Esophagus mucosa (tissue), 1 donor: Measurements from ENCODE around the gene IRF1. TPM values are rescaled to one million over a fixed set of nuclear protein-coding genes. Genes with fewer than 3 reads are reported as not detected.
A peak's percentile ranks its signal among the peaks of the same experiment; 100 is the strongest.

ENCODE experiments used
- ATAC-seq: fragments of 200-7000 bp; cut with Tn5 transposase; one replicate; pipeline ENCODE4 v1.9.1; 2020
- total RNA-seq: library from RNA; stranded (reverse); gene quantifications from one replicate; pipeline ENCODE4 v1.2.4, GENCODE V29; 2023
- donor health status: DM: yes; HTN: yes; CAD: no.

IRF1 gene
- total RNA-seq, 1 donor from 2014 or later: 9.1 TPM

DNA sequence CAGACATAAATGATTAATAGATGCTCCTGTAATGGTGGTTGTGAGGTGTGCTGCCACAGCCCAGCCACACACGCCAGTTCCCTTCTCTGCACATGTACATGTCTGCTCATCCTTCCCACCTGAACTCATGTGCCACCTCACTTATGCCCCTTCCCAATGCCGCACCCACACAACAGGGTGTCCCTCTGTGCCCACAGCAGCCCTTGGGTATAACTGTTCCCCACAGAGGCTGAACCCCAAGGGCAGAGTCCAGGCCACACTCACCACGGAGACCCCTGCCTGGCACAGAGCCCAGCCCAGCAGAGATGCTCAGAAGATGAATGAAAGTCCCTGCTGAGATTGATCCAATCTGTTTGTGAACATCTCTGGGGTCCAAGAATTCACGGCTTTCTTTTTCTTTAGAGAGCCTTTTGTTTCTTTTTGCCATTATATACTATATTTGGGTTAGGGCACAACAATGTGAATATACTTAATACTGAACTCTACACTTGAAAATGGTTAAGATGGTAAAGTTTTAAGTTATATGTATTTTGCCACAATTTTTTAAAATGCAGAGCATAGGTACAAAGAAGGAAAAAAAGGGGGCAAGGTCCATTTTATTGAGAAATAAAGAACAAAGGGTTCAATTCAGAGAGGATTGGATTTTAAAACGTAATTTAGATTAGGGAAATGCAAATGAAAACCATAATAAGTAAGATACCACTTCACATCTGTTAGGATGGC is 29.6 kb downstream of the IRF1 start:
- ATAC-seq: no peak

DNA sequence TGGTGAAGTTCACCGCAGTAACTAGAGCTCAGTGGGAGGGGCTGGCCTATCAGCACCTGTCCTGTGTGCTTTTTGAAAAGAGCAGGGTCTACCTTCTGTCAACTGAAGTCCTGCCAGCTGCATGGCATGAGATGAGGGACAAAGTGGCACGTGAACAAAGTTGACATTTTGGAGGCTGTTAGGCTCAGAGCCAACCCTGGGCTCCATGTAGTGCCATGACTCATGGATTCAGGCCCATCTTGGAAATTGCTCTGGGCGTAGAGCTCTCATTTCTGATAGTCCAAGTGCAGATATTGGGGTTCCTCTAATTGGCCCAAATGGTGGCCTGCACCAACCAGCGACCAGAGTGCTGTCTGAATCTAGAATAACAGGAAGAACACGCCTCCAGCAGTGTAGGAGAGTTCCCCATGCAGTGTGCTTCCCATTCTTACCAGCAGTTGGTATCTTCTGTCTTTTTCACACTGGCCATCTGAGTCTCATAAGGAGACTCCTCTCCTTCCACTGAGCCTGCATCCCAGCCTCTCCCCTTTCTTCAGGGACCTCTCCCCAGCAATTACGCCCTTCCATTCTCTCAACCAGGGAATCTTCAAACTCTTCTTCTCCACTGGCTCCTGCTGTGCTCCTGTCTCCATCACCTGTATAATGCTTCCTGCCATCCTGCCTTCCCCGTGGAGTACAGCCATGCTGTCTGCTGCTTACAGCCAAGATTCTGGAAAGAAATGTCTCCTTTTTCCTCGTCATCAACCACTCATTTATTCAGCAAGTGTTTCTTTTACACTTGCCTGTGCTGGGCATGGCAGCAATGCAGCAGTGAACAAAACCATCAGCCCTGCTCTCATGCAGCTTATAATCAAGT is 30.4 kb downstream of the IRF1 start:
- peak; percentile 56 for ATAC-seq

DNA sequence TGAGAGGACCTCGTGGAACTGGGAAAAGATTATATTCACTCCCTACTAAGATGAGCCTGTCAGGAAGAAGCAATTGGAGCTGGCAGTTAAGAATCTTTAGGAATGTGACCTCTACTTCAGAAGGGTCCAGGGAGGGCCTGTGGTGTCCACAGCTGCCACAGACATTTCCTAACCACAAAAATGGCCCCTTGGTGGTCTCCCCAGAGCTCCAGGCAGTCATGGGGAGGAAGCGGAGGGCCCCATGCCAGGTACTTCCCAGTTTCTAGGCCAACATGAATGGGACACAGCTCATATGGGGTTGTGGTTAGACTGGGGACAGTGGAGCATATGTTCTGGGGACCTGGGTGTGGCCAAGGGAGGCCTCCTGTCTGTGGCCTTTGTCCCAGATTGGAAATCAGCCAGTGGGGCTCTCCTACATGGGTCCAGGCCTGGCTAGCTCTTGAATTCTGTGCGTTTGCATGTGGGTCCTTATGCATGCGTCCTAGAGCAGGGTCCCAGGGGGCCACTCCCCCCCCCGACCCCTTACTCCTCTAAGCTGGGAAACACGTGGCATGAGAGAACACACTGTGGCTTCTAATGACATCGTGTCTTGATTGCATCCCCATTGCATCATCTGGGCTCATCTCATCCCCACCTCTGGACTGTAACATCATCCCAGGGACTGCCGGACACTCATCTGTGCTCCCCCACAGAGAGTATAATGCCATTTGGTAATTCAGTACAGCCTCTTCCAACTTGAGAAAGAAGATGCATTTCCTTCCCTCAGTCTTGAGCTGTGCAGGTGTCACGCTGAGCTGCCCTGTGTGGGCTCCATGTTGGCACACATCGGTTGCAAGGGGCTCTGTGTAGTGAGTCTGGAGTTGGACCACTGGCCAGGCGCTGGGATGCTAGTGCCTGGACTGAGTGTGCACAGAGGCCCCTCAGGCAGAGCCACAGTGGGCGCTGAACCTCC is 31.3 kb downstream of the IRF1 start:
- peak; percentile 5 for ATAC-seq

DNA sequence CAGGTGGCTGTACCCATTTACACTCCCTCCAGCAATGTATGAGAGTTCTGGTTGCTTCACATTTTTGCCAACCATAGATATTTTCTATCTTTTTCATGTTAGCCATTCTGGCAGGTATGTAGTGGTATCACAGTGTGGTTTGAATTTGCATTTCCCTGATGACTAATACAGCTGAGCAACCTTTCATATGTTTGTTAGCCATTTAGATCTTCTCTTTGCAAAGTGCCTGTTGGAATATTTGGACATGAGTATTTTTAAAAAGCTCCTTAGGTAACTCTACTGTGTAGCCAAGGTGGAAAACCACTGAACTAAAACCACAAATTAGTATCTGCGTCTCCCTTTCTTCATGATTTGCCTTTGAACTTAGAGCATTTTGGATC is 31.9 kb downstream of the IRF1 start:
- ATAC-seq: peak; percentile 42

DNA sequence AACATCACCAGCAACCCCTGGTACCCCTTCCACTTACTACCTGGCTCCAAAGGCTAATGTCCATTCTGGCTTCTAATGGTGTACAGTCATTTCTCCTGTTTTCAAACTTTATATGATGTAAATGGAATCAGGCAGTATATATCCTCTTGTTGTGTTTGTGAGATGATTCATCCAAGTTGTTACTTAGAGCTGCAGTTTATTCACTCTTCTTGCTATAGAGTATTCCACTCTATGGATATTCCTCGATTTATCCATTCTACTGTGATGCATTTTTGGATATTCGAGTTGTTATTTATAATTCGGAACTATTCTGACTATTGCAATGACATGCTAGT is 32.4 kb downstream of the IRF1 start:
- no peak for ATAC-seq

DNA sequence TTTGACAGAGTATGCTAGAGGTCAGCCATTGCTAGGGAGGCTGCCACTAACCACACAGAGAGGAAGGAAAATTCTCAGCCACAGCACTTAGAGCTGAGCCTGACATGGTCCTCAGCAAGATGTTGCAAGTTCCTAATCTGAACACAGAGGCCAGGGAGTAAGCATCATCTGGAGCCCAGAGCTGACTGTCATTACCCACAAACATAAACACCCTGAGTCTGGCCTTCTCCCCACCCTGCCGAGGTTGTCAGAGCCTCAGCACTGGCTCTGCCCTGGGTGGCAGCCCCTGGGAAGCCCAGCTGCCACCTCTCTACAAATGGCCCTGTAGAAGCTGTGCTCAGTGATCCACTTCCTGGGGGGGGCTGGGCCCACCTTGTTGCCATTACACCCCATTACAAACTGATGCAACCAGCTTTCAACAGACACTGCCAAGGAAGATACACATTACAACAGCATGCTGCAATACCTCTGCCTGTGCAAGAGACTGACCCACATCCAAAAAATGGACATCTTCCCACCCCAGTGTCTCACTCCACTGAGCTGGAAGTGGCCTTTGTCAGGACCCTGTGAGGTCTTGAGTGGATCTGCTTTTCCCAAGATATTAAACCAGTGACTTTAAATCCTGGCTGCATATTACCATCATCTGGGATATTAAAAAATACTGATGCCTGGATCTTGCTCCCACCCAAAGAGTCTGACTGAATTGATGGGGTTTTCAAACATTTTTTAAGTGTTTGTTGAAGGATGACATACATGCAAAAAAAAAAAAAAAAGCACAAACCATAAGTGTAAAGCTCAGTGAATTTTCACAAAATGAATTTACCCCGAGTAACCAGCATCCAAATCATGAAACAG is 33.0 kb downstream of the IRF1 start:
- ATAC-seq: peak; percentile 13

DNA sequence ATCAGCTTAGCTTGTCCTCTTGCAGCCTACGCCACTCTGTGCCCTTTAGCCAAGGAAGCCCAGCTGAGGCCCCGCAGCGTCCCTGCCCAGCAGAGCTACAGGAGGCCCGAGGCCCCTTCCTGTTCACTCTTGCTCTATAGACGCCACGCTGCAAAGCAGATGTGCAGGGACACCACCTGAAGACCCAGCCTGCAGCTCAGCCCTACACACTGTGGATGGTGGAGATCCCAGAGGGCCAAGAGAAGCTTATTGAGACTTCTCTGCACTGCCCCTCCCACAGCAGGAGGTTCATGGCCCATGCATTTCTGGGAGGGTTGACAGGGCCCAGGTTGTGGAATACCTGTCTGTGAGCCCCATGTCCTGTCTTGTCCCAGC is 33.6 kb downstream of the IRF1 start:
- ATAC-seq: no peak

DNA sequence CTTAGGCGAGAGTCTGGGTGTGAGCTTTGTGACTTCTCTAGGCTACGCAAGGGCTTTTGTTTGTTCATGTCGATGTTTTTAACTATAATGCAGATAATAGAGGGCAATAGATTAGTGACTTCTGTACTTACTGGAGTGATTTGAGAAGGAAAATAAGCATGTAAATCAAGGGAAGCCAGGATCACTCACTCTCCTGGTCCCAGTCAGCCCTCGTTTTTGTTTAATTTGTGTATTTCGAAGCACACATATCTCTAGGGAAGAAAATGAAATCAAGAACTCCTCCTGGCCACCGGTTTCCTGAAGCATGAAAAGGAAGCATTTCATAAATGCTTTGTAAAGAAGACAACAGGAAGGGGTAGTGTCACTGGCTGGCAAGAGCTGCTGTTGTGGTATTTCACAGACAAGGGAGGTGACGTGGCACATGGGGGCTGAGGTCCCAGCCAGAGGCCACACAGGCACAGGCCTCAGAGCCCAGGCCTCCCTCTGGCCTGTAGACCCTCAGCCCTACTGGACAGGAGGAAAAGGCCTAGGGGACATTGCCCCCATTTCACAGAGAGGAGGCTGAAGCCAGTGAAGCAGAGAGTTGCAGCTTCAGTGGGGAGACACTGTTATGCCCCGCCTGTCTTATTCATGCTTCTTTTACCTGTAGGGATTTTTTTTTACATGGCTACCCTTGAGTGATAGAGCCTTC is 34.1 kb downstream of the IRF1 start:
- peak; percentile 54 for ATAC-seq

DNA sequence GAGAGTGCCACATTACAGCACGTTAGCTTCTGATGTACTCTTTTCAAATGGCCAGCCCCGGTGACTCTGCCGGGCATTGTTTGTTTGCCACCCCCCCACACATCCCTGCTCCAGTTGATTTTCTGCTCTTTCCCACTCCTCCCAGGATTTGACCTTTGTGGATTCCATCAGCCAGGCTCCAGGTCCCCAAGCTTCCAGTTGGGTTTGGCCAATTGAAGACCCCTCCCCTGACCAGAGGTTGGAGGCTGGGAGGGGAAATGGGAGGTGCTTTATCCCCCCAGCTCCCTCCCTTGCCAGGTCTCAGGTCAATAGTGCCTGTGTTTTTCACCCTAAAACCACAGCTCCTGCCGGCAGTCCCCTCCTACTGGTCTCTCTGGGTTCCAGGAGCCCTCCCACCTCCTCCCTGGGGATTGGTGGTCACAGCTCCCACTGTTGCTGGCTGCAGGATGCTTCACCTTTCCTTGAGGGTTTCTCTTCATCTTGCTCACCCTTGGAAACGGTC is 34.9 kb downstream of the IRF1 start:
- no peak for ATAC-seq

DNA sequence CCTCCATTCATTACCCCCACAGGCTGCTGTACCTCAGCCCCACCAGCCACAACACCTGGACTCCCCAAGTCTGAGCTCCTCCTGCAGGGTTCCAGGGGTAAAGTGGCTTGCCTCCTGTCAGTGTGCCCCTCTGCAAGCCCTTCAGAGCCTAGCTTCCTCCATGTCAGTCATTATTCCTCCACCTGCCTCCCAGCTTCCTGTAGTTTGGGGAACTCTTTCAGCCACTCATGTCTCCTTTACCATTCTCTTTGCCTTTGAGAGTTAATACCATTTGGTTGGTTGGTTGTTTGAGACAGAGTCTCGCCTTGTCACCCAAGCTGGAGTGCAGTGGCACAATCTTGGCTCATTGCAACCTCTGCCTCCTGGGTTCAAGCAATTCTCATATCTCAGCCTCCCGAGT is 36.2 kb downstream of the IRF1 start:
- no peak for ATAC-seq

DNA sequence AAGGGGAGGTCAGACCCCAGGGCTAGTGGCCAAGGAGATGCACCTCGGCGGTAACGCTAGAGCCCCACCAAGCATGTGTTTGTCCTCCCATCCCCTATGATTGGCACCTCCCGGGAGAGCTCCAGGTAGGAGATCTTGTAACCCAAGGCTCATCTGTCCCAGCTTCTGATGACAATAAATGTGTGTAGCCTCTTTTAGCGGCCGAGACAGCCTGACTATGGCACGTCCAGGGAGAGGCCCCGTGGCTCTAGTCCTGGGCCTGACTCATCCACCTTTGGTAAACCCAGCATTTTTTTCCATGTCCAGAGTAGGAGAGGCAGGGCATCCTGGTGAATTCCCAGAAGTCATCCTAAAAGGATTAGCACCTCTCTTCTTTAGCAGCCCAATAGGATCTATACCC is 39.2 kb downstream of the IRF1 start:
- no peak for ATAC-seq

DNA sequence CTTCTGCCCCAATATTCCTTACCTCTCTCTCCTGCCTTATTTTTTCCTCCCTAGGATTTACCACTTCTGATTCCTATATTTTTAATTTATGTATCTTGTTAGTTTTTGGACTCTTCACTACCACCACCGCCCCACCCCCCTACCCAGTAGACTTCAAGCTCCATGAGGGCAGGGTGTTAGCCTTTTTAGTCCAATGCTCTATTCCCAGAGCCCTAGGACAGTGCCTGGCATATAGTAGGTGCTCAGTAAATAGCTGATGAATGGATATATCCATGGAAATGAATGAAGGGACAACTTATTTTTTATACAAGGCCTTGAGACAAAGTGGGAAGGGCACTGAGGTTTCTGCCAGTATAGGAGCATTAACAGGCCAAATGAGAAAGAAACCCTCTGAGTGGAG is 41.5 kb downstream of the IRF1 start:
- no peak for ATAC-seq

DNA sequence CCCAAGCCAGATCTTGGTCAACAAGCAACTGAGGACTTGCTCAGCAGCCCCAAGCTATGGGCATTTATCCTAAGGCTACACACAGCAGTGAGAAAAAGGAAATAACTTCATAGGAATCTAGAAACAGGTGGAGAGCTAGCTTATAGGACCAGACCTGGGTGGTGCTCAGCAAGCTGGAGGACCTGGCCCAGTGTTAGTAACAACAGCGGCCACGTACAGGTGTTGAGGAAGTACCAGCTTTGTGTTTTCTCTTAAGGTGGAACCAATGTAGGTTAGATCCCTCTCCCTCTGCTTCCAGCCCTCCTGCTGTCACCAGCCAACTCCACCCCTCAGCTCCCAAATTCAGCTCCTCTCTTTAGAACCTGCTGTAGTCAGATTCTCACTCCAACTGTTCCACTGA is 43.4 kb downstream of the IRF1 start:
- ATAC-seq: peak; percentile 35

DNA sequence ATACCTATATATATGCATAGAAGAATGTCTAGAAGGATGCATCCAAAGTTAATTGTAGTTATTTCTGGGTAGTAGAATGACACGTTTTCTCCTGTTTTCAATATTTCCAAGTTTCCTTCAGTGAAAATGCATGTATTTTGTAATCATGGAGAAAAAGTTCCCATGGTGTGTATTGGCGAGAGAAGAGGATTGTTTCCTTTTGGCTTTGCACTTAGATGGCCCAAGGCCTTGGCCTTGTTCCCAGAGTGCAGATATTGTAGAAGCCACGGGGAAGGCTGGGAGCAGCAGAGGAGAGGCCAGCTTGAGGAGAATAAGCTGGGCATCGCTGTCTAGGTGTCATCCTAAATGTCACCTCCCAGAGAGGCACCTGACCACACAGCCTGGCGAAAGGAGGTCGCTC is 44.0 kb downstream of the IRF1 start:
- ATAC-seq: no peak

DNA sequence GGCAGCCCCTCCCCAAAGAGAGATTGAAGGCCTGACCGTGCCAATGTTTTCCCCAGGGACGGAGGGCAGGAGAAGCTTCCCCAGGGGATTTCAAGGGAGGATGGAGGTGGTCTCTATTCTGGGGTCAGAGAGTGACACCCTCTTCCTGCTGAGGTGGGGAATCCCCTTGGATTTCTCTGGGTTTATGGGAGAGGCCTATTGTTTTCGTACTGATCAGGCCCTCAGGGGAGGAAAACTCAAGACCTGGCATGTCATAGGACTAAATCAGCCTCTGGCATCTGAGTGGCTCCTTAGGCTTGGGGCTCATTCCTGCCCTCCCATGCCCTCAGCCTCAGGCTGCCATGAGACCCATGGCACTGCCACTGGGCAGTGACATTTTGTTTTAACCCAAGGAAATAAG is 44.6 kb downstream of the IRF1 start:
- no peak for ATAC-seq

DNA sequence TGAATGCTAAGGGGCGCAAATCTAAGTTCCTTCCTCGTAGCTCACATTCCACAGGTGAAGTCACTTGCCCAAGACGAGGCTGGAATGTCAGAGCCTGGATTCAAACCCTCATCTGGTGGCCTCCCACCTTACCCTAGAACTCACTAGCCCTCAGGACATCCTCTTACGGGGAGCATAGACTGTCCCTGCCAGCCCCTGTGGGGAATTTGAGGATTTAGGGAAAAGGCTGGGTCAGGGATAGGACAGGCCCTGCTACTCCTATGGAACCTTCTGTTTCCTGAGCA is 45.0 kb downstream of the IRF1 start:
- ATAC-seq: no peak

DNA sequence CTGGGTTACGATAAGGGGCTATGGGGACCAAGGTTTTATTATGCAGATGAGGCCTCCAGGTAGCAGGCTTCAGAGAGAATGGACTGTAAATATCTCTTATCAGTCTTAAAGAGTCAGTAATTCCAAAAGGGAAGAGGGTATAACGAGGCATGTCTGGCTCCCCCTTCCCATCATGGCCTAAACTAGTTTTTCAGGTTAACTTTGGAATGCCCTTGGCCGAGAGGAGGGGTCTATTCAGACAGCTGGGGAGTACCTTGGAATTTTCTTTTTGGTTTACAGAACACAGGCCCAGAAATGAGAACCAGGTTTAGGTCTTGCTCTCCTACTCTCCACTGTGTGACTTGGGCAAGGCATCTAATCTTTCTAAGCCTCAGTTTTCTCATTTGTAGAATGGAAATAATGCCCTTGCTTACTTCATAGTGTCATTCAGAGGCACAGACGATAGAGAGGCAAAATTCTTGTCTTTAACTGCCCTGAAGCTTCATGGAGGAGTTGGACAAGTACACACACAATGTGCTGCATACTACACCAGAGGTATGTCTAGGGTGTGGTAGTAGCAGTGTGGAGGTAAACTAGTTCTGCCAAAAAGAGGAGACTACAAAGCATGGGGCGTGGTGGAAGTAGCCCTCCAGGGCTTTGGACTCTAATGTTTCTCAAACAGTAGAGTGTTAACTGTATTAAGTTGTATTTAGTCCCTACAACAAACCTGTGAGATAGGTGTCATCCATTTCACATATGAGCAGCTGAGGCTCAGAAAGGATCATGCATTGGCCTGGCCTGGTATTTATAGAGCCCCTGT is 45.5 kb downstream of the IRF1 start:
- peak; percentile 96 for ATAC-seq

DNA sequence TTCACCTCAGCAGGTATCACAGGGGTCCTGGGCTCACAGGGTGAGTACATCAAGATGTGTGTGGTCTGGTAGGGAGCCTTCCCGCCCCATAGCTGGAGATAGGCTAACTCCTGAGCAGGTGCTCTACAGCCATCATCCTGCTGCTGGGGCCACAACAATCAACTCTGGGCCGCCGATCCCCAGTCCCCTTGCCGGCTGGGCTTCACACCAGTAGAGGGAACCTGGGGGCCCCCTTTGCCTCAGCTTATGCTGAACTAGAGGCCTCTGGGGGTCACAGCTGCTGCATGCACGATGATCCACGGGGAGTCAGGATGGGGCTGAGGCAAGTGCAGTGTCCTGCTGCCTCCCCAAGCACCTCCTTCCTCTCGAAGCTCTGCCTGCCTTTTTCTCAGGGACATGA is 46.5 kb downstream of the IRF1 start:
- ATAC-seq: no peak

DNA sequence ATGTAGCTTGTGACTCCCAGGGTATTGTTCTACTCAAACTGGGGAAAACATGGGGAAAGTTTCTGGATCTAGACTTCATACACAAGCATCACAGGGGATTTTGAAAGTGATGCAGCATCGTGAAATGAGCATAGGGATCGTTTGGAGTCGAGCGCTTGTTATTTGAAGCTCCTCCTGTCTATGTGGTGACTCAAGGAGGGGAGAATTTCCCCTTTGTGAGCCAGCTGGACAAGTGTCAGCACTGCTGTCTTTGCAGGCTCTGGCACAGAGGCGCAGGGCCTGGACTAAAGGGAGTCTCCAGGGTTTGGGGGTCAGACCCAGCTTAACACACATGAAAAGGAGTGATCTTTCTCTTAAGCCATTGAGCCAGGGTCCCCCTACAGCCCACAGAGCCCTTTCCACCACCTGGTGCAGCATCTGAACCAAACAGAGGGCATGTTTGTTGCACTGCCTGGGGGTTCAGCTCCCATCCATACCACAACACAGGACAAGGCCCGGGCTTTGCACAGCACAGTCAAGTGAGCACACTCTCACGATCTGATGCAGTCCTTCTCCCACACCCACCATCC is 51.0 kb downstream of the IRF1 start:
- peak; percentile 58 for ATAC-seq

DNA sequence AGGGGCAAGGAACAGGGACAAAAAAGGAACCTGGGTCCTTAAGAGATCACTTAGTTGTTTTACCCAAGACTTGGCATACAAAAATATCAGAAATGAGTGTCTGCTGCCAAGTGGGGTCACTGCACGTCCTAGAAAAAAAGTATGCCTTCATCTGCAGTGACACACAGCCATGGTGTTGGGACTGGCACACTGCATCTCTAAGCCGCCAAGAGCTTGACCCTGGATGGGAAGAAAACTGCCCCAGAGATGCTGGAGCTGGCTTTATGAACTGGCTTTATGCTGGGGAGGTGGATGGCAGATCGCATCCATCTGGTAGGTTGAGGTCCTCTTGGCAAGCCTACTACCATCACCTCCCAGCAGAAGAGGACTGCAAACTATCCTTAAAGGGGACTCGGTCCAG is 51.7 kb downstream of the IRF1 start:
- no peak for ATAC-seq
